Stimulated activated CD4-positive, alpha-beta T cell treated with anti-CD3 and anti-CD28 coated beads, TNF-alpha, amount 100 ng/mL, for 4 hours (primary cell): ENCODE measurements around the gene MAPK4.
"Not testable (repeated sequence)": the region's sequence is repeated elsewhere in the genome, so short reads cannot be mapped to it uniquely, and the experiment has no call there.

Source experiments
- DNase-seq, 3 experiments: peaks; one replicate each; pipeline ENCODE4 v3.0.0-alpha.2; 2020; ENCODE audit warnings: low read depth in 3 of 3

The MAPK4 gene

GRCh38 chr18:50573679-50574078 is 13.8 kb downstream of the MAPK4 start:
- no peak for DNase-seq

- no peak for DNase-seq
Observed at GRCh38 chr18:50578030-50578429, 18.1 kb downstream of the MAPK4 start.

GRCh38 chr18:50578651-50579050 is 18.8 kb downstream of the MAPK4 start:
- DNase-seq: no peak

- DNase-seq: no peak
Observed at GRCh38 chr18:50579061-50579774, 19.3 kb downstream of the MAPK4 start.

GRCh38 chr18:50581517-50581916 is 21.6 kb downstream of the MAPK4 start:
- DNase-seq: no peak

GRCh38 chr18:50582500-50582899 is 22.6 kb downstream of the MAPK4 start:
- no peak for DNase-seq

GRCh38 chr18:50586710-50587109 is 26.8 kb downstream of the MAPK4 start:
- no peak for DNase-seq

GRCh38 chr18:50590593-50590992 is 30.7 kb downstream of the MAPK4 start:
- no peak for DNase-seq

GRCh38 chr18:50594012-50594411 is 34.1 kb downstream of the MAPK4 start:
- DNase-seq: no peak

GRCh38 chr18:50594942-50595341 is 35.1 kb downstream of the MAPK4 start:
- no peak for DNase-seq

GRCh38 chr18:50602466-50602865 is 42.6 kb downstream of the MAPK4 start:
- no peak for DNase-seq

GRCh38 chr18:50606609-50607008 is 46.7 kb downstream of the MAPK4 start:
- no peak for DNase-seq

- no peak for DNase-seq
Observed at GRCh38 chr18:50607378-50607926, 47.6 kb downstream of the MAPK4 start.

- not testable (repeated sequence) for DNase-seq
Observed at GRCh38 chr18:50609171-50609570, 49.3 kb downstream of the MAPK4 start.

- DNase-seq: no peak
Observed at GRCh38 chr18:50610349-50610748, 50.5 kb downstream of the MAPK4 start.

GRCh38 chr18:50611529-50611941 is 51.6 kb downstream of the MAPK4 start:
- no peak for DNase-seq

- DNase-seq: no peak
Observed at GRCh38 chr18:50614838-50615237, 55.0 kb downstream of the MAPK4 start.

- no peak for DNase-seq
Observed at GRCh38 chr18:50616484-50617048, 56.7 kb downstream of the MAPK4 start.

GRCh38 chr18:50619861-50620275 is 60.0 kb downstream of the MAPK4 start:
- DNase-seq: no peak

GRCh38 chr18:50620319-50620718 is 60.4 kb downstream of the MAPK4 start:
- no peak for DNase-seq

GRCh38 chr18:50621366-50621765 is 61.5 kb downstream of the MAPK4 start:
- DNase-seq: no peak

GRCh38 chr18:50622320-50622719 is 62.4 kb downstream of the MAPK4 start:
- DNase-seq: no peak

GRCh38 chr18:50622865-50623393 is 63.0 kb downstream of the MAPK4 start:
- no peak for DNase-seq
